Epithelial cell of proximal tubule (primary cell): ENCODE results near the gene NR3C2. TPM values are rescaled to one million over a fixed set of nuclear protein-coding genes. Genes with fewer than 3 reads are reported as not detected.

ENCODE experiments used
- DNase-seq: peaks from one replicate; pipeline ENCODE4 v3.0.0-alpha.2; 2011; ENCODE audit warnings: low read depth
- H3K4me3 ChIP-seq: 2 replicates; pipeline ENCODE4 v1.5.1; 2011; ENCODE audit warnings: low read depth, mild to moderate bottlenecking, low read length
- CTCF ChIP-seq: conservative IDR thresholded peaks from 2 replicates; pipeline ENCODE4 v1.5.1; 2012; ENCODE audit warnings: low read depth, mild to moderate bottlenecking, low read length
- total RNA-seq: library from RNA; depleted of rRNA; stranded (reverse); fragments of >200 nt; gene quantifications from 2 replicates; pipeline ENCODE4 v1.2.3, GENCODE V29; 2015

The NR3C2 gene
- total RNA-seq, 1 donor from 2014 or later = 0.98 TPM

GRCh38 chr4:148059617-148060180 is 382.5 kb downstream of the NR3C2 start:
- no peak overlapping the region for H3K4me3 ChIP-seq
- DNase-seq = no peak
- no peak for TF ChIP-seq CTCF

- no peak for TF ChIP-seq CTCF
- no peak for DNase-seq
- H3K4me3 ChIP-seq = no peak overlapping the region
These were observed 384.0 kb downstream of the NR3C2 start for GRCh38 chr4:148057984-148058859.

GRCh38 chr4:148057516-148057915 is 384.7 kb downstream of the NR3C2 start:
- no peak overlapping the region for H3K4me3 ChIP-seq
- TF ChIP-seq CTCF = no peak
- no peak for DNase-seq

DNA sequence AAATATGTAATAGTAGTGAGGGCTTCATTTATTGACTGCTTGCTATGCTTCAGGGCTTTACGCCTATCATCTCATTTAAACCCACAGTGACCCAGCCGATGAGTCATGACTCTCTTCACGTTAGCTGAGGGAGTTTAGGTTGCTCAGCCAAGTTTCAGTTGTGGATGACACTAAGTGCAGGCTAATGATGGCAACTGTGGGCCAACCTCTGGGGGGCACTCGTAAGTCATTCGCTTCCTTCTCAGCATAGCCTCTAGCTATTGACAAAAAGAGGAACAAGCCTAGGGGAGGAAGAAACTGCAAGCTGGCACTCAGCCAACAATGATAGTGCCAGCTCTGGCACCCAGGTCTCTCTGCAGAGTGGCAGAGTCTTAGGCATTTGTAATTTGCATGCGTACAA is 385.3 kb downstream of the NR3C2 start:
- peak; percentile 49 for TF ChIP-seq CTCF
- no peak for DNase-seq
- H3K4me3 ChIP-seq = no peak overlapping the region

GRCh38 chr4:148055844-148056243 is 386.4 kb downstream of the NR3C2 start:
- DNase-seq = no peak
- no peak for TF ChIP-seq CTCF
- no peak overlapping the region for H3K4me3 ChIP-seq

DNA sequence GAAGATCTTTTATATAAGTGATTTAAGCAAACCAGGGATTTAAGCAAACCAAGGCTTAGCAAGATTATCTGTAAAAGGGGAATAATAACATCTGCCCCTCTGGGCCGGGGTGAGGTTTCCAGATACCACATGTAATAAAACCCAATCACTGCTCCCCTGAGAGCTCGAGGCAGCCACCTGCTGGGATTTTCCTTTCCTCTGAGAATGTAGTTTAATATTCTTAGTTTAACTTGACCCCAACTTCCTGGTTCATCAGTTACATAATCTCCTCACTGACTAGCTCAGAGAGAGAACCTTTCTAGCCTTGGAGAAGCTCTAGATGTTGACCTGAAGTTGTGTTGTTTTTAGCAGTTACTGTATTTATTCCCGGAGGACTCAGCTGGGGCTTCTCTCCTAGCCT is 387.9 kb downstream of the NR3C2 start:
- DNase-seq = peak; percentile 52
- peak; percentile 44 for TF ChIP-seq CTCF
- H3K4me3 ChIP-seq = no peak overlapping the region
